HG02981 (cell line): ENCODE data around the gene BABAM2.
"Not testable (repeated sequence)": the region's sequence is repeated elsewhere in the genome, so short reads cannot be mapped to it uniquely, and the experiment has no call there.

Experiments used
- ATAC-seq: cut with Tn5 transposase; IDR thresholded peaks from one replicate; pipeline ENCODE4 v1.9.1; 2021; ENCODE audit warnings: mild to moderate bottlenecking, moderate library complexity; ENCODE audit not compliant: unreplicated experiment

BABAM2 gene

DNA sequence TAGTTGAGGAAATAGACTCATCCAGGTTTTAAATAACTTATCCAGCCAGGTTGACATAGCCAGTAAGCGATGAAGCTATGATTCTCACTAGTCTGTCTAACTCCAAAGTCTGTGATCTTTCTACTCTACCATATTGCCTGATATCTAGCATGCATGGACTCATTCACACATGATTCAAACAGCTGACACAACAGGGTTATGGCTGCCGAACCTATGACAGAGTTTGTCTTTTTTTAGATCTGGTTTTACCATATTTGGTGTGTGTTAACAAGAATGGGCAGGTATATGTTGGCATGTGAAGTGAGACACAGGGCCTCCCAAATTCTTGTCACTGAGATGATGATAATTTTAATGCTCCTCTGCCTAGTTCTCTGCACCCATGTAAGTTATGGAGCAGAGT, 210.6 kb downstream of the BABAM2 start:
- no peak for ATAC-seq

DNA sequence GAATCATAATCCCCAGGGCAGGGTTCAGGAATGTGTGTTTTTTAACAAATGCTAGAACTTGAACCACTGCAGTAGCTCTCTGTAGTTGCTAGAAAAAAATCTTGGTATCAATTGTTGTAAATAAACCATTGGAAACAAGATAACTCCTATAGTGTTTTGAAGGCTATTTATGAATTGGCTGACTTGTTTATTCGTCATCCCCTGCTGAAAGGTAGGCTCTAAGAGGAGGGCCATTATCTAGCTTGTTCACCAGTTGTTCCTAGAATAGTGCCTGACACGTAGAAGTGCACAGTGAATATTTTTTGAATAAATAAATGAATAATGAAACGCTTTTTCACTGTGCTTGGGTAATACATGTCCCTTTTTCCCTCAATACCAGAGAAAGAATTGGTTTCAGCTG, 211.4 kb downstream of the BABAM2 start:
- no peak for ATAC-seq

GRCh38 chr2:28102455-28102874, 211.9 kb downstream of the BABAM2 start:
- no peak for ATAC-seq

DNA sequence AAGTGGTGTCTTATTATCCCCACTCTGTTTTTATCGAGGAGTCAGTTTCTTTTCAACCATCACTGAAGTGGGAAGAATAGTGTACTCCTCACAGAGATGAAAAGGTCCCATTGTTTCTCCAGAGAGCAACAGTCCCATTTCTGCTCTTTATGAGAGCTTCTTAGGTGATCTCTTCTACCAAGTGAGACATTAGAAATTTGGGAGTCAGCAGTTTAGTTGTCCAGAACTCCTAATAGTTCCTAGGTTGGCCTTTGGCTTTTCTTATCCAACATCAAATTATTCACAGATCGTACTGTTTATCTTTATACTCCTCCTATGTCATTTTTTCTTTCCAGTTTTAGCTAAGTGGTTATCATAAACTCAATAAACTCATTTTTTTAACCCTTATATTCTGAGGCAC, 213.1 kb downstream of the BABAM2 start:
- ATAC-seq, result no peak

DNA sequence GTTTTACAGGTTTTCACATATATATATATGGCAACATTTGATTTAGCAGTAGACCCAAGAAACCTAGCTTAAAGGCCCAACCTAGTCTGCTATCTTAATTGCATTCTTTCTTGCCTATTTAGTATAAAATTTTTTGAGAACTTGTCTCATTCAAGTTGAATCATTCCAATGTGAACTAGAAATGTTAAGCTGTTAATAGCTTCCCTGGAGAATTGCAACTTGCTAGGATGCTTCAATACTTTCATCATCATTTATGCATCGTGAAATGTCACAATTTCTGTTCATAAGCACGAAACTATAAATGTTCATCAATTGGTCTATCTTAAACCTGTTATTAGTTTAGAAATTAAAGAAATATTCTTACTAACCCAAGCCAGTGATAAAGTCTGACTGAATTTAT, 217.6 kb downstream of the BABAM2 start:
- no peak for ATAC-seq

DNA sequence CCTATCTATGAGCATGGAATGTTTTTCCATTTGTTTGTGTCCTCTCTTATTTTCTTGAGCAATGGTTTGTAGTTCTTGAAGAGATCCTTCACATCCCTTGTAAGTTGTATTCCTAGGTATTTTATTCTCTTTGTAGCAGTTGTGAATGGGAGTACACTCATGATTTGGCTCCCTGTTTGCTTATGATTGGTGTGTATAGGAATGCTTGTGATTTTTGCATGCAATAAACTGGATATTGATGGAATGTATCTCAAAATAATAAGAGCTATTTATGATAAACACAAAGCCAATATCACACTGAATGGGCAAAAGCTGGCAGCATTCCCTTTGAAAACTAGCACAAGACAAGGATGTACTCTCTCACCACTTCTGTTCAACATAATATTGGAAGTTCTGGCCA, 223.2 kb downstream of the BABAM2 start:
- not testable (repeated sequence) for ATAC-seq

DNA sequence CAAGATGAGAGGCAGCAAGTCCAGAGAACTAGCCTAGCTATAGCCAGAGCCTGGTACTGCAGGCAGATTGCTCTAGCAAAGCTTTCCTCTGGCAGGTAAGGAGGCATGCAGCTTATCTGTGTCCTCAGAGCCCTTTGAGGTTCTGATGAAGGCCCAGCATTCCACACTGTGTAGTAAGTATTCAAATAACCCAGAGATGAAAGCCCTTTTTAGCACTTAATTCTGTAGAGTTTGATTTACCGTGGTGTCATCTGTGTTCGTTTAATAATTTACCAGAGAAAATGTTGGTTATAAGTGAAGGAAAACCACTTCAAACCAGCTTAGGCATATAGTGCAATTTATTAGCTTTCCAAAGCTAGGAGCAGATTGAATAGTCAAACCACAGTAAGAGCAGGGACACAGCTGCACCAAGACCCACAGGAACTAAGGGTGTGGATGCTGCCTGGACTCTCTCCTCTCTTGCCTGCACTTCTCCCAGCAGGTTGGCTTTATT, 226.6 kb downstream of the BABAM2 start:
- ATAC-seq, result no peak

DNA sequence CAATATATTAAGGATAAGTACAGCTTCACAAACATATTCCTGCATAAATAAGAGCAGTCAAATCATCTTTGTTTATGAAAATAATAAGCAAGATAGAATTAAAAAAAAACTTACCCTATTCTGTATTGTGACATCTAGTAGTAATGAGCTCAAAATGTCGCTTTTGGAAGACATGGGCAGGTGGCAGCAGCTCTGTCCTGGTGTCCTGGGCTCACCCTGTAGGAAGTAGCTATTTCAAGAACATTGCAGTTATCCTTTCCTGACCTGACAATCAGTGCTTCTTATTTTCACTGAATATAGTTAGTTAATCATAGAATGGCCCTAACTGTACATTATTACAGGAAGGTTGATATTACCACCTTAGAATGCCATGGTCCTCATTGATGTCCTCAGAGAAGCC, 229.1 kb downstream of the BABAM2 start:
- no peak for ATAC-seq

DNA sequence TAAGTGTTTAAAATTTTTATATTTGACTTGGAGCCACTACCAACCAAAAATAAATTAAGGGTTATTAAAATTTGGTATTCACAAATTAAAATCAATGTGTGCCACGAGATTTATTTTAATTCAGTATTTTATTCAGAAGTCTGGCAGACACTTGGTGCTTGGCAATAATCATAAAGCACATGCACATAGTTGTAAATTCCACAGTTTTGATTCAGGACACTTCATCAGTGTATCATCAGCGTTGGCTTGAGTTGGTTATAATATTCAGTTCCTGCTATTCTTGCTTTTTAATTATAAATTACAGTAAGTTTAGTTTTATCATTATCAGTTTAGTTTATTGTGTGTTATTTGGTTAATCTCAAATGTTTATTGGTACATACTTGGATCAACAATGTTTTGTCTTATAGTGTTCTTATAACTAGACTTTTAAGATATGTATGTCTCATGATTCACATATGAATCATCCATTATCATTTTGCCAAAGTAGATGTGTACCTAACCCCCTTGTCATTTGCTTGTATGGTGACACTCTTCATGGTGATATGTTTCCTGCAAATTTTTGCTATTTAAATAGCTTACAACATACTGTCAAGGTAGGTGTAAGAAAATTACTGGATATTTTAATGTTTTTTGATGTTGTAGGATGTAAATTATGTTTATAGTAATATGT, 237.9 kb downstream of the BABAM2 start:
- no peak for ATAC-seq

- ATAC-seq, result no peak
These were observed 239.6 kb downstream of the BABAM2 start for GRCh38 chr2:28129955-28130695.

- ATAC-seq, result no peak
These were observed 243.2 kb downstream of the BABAM2 start for GRCh38 chr2:28133778-28134177.

- ATAC-seq, result no peak
These were observed 243.8 kb downstream of the BABAM2 start for GRCh38 chr2:28134262-28134812.

DNA sequence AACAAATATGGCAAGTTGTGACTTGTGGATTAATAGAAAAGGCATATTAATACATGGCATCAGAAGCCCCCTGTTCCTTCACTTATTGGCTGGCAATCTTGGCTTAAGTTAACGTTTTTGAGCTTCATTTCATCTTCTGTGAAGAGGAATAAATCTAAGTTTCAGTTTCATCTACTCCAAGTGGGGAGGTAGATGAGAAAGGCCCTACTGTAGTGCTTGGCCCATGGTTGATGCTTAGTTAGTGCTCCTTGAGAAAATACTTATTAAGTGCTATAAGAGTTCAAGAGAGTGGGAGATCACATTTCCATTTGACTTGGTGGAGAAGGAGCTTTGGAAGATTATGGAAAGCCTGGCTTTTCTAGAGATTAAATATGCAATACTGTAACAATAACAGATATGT, 244.3 kb downstream of the BABAM2 start:
- ATAC-seq, result no peak

DNA sequence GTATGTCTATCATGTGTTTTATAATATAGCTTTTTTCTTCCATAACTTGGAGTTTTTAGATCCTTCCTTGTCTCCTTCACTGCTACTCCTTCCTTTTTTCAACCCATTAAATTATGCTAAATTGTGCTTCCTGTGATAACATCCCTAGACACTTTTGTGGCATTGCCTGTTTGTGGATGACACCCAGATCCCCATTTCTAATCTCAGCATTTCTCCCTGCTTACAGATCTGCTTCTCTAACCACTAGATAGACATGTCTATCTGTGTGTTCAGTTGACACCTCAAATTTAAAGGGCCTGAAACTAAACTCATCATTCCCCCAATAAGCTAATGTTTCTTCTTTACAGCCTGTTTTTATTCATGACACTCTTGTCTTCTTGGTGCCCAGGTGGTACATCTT, 244.8 kb downstream of the BABAM2 start:
- no peak for ATAC-seq

DNA sequence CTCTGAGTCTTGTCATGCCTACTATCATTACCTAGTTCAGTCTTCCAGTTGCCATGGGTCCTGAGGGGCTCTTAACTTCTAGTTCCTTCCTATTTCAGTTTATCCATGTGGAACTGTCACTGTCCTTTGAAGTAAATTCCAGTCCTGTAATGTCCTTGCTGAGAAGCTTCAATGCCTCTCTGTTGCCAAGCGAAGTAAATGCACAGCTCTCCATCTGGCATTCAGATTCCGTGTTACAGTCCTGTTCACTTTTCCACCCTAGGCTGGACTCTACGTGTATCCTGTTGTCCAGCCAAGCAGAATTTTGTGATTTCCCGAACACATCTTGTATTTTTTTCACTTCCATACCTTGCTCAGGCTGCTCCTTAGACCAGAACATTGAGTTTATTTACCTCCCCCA, 245.3 kb downstream of the BABAM2 start:
- ATAC-seq, result no peak

DNA sequence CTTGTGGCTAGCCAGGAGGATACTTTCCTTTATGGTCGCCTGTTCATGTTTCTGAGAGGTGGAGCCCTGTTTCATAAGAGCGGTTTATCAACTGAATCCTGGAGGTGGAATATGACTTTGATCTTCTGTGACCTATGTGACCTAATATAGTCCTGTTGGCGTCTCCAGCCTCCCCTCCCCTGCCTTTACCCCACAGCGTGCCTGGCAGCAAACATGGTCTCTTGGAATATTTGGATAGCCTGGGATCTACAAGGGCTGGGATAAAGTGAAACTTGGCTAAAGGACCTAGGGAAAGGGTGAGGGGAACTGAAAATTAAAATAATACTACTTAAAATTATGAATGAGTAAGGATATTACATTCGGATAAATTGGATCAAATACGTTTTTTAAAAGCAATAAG, 246.0 kb downstream of the BABAM2 start:
- no peak for ATAC-seq

- ATAC-seq, result no peak
These were observed 246.7 kb downstream of the BABAM2 start for GRCh38 chr2:28137221-28137620.

- ATAC-seq, result no peak
These were observed 251.9 kb downstream of the BABAM2 start for GRCh38 chr2:28142386-28142785.

DNA sequence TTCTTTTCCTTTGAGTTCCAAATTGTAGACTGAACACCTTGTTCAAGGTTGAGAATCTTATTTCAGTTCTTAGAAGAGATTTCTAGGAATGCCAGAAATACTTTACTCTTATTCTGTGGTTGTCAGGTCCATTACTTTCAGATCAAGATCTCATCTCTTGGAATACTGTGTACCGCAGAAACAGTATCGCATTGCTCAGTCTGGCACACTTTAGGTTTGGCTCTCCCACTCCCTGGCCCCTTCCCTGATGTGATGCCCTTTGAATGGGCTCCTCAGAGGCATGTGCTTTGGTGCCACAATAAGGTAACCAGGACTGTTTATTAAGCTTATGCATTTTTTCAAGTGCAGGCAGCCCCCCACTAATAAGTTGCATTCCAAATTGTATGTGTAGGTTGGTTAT, 257.5 kb downstream of the BABAM2 start:
- ATAC-seq, result no peak

DNA sequence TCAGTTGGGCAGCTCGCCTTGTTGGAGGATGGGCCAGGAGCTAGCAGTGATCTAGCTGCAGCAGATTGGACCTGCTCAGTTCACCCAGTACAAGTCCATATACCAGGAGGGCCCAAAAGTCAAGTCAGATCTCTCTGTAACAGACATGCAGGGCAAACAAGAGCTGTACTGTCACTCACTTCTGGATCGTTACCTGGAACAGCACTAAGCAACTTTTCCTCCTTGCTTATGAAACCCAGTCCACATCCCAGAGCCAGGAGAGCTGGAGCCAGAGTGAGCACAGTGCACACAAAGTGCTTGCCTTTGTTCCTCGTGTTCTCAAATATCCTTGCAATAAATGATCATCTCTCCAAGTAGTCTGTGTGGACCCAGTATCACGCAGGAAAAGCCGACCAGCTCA, 258.0 kb downstream of the BABAM2 start:
- no peak for ATAC-seq

- no peak for ATAC-seq
These were observed 259.8 kb downstream of the BABAM2 start for GRCh38 chr2:28150236-28150915.

DNA sequence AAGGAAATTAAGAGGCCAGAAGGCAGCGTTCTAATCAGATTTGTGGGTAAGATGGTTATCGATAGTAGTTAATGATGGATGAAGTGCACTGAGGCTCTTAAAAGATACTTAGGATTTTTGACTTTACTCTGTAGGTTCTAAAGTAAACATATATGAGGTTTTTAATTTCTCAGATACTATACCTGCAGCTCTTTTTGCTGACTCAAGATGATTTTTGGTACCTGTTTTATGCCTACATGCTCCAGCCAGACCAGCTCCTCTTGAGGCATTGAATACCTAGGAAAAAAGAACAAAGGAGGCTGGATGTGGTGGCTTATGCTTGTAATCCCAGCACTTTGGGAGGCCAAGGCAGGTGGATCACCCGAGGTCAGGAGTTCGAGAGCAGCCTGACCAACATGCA, 260.5 kb downstream of the BABAM2 start:
- no peak for ATAC-seq
